ENCODE measurements around the gene MVD.
A peak's percentile ranks its signal among the peaks of the same experiment; 100 is the strongest.

The MVD gene

GRCh38 chr16:88701581-88702370 is 38.9 kb upstream of the MVD start:
- TF ChIP-seq CTCF (conservative IDR thresholded peaks at IDR 0.05; ENCODE audit: control insufficient read depth, insufficient read depth, low read depth, low read length): no peak
- H3K4me3 ChIP-seq (ENCODE audit: control insufficient read depth, low read depth, low read length): no peak overlapping the region
- DNase-seq (ENCODE audit: low read depth): no peak

- H3K4me3 ChIP-seq (ENCODE audit: control insufficient read depth, low read depth, low read length): no peak overlapping the region
- no peak for TF ChIP-seq CTCF (conservative IDR thresholded peaks at IDR 0.05; ENCODE audit: control insufficient read depth, insufficient read depth, low read depth, low read length)
- DNase-seq (ENCODE audit: low read depth): peak; percentile 76
Measured at GRCh38 chr16:88700636-88701482, 38.0 kb upstream of the MVD start.

- DNase-seq (ENCODE audit: low read depth): no peak
- no peak overlapping the region for H3K4me3 ChIP-seq (ENCODE audit: control insufficient read depth, low read depth, low read length)
- no peak for TF ChIP-seq CTCF (conservative IDR thresholded peaks at IDR 0.05; ENCODE audit: control insufficient read depth, insufficient read depth, low read depth, low read length)
Measured at GRCh38 chr16:88700322-88700635, 37.4 kb upstream of the MVD start.

GRCh38 chr16:88699180-88699579 is 36.3 kb upstream of the MVD start:
- no peak overlapping the region for H3K4me3 ChIP-seq (ENCODE audit: control insufficient read depth, low read depth, low read length)
- DNase-seq (ENCODE audit: low read depth): no peak

DNA sequence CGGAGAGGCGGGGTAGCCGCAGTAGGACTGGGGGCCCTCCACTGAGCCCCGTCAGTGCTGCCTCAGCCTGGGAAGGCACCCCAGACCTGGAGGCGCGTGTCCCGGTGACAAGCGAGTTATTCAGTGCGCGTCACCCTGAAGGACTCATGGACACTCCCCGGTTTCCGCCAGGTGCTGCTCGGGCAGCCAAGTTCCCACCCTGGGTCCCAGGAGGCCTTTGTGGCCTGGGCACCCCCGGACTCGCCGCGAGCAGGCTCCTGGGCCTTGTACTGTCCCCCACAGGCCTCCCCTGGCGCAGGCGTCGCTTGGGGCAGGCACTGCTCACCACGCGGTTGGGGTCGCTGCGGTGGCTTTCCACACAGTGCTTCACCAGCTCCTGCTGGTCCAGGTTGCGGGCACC is 35.8 kb upstream of the MVD start:
- H3K4me3 ChIP-seq (ENCODE audit: control insufficient read depth, low read depth, low read length): no peak overlapping the region
- TF ChIP-seq CTCF (conservative IDR thresholded peaks at IDR 0.05; ENCODE audit: control insufficient read depth, insufficient read depth, low read depth, low read length): no peak
- DNase-seq (ENCODE audit: low read depth): no peak

More at GRCh38 chr16:88699180-88699579, 36.3 kb upstream of the MVD start:
- no peak for TF ChIP-seq CTCF (conservative IDR thresholded peaks at IDR 0.05; ENCODE audit: control insufficient read depth, insufficient read depth, low read depth, low read length)

GRCh38 chr16:88697831-88698615 is 35.1 kb upstream of the MVD start:
- H3K4me3 ChIP-seq (ENCODE audit: control insufficient read depth, low read depth, low read length): no peak overlapping the region
- no peak for DNase-seq (ENCODE audit: low read depth)
- TF ChIP-seq CTCF (conservative IDR thresholded peaks at IDR 0.05; ENCODE audit: control insufficient read depth, insufficient read depth, low read depth, low read length): peak; percentile 10

All from fibroblast of mammary gland (primary cell).